ENCODE data around the gene PDLIM5.
A peak's percentile ranks its signal among the peaks of the same experiment; 100 is the strongest.
"Not testable (repeated sequence)": the region's sequence is repeated elsewhere in the genome, so short reads cannot be mapped to it uniquely, and the experiment has no call there.

Gene PDLIM5

GRCh38 chr4:94613248-94613647, 161.5 kb downstream of the PDLIM5 start:
- DNase-seq, result no peak

GRCh38 chr4:94615451-94615850, 163.7 kb downstream of the PDLIM5 start:
- no peak for DNase-seq

- DNase-seq, result no peak
These were observed 169.8 kb downstream of the PDLIM5 start for GRCh38 chr4:94621491-94622080.

- peak; percentile 55 for DNase-seq
These were observed 171.6 kb downstream of the PDLIM5 start for GRCh38 chr4:94623126-94623911.

- no peak for DNase-seq
These were observed 175.2 kb downstream of the PDLIM5 start for GRCh38 chr4:94626942-94627341.

- not testable (repeated sequence) for DNase-seq
These were observed 177.3 kb downstream of the PDLIM5 start for GRCh38 chr4:94629058-94629457.

GRCh38 chr4:94629837-94630236, 178.1 kb downstream of the PDLIM5 start:
- DNase-seq, result no peak

- no peak for DNase-seq
These were observed 182.5 kb downstream of the PDLIM5 start for GRCh38 chr4:94634271-94634670.

GRCh38 chr4:94635177-94635576, 183.4 kb downstream of the PDLIM5 start:
- no peak for DNase-seq

- DNase-seq, result no peak
These were observed 184.3 kb downstream of the PDLIM5 start for GRCh38 chr4:94636004-94636403.

GRCh38 chr4:94639298-94639697, 187.6 kb downstream of the PDLIM5 start:
- no peak for DNase-seq

- DNase-seq, result no peak
These were observed 188.4 kb downstream of the PDLIM5 start for GRCh38 chr4:94640151-94640550.

GRCh38 chr4:94641702-94642560, 190.2 kb downstream of the PDLIM5 start:
- no peak for DNase-seq

- DNase-seq, result no peak
These were observed 190.8 kb downstream of the PDLIM5 start for GRCh38 chr4:94642561-94642866.

- DNase-seq, result no peak
These were observed 197.0 kb downstream of the PDLIM5 start for GRCh38 chr4:94648699-94649098.

GRCh38 chr4:94649381-94650133, 197.8 kb downstream of the PDLIM5 start:
- DNase-seq, result no peak

- no peak for DNase-seq
These were observed 198.4 kb downstream of the PDLIM5 start for GRCh38 chr4:94650134-94650495.

- DNase-seq, result no peak
These were observed 198.9 kb downstream of the PDLIM5 start for GRCh38 chr4:94650690-94651089.

- no peak for DNase-seq
These were observed 201.4 kb downstream of the PDLIM5 start for GRCh38 chr4:94653095-94653649.

GRCh38 chr4:94653984-94654609, 202.4 kb downstream of the PDLIM5 start:
- no peak for DNase-seq

- no peak for DNase-seq
These were observed 203.0 kb downstream of the PDLIM5 start for GRCh38 chr4:94654714-94655113.

GRCh38 chr4:94660614-94661013, 208.9 kb downstream of the PDLIM5 start:
- no peak for DNase-seq
